TTC549 (cell line): ENCODE measurements around the gene APOB.

Experiments used
- FAIRE-seq: peaks from 2 replicates; lab custom pipeline; 2012; peaks lifted over from hg19 to GRCh38; lab: Jason Lieb, UNC

APOB gene

GRCh38 chr2:21047141-21048009, 3.5 kb upstream of the APOB start:
- no peak for FAIRE-seq

GRCh38 chr2:21046506-21046905, 2.6 kb upstream of the APOB start:
- no peak for FAIRE-seq

DNA sequence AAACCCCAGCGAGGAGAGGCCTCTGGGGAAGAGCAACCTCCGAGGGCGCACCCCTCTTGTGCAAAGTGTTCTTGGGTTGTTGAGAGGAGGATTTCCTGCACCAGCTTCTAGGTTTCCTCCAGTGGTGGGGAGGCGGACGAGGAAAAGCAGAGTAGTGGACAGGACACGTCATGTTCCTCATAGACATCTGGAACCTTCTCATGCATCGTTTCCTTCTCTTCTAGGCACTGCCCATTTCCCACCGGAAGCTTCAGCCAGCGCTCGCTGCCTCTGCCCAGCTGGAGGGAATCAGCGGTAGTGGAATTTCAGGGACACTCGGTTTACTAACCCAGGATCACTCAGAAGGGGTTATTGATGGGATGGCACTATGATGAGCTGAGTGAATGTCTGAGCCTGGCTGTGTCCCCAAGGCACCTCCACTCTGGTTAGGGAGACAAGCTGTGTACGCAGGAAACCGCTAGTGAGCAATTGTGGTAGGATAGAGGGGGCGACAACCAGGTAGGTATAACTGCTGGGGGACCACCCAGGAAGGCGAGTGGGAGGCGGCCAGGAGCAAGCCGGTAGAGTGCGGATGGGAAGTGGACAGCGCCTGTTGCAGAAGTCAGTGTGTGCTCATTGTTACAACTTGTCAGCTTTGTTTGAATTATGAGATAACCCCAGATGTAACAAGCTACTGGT, 960 bp upstream of the APOB start:
- FAIRE-seq, result no peak

DNA sequence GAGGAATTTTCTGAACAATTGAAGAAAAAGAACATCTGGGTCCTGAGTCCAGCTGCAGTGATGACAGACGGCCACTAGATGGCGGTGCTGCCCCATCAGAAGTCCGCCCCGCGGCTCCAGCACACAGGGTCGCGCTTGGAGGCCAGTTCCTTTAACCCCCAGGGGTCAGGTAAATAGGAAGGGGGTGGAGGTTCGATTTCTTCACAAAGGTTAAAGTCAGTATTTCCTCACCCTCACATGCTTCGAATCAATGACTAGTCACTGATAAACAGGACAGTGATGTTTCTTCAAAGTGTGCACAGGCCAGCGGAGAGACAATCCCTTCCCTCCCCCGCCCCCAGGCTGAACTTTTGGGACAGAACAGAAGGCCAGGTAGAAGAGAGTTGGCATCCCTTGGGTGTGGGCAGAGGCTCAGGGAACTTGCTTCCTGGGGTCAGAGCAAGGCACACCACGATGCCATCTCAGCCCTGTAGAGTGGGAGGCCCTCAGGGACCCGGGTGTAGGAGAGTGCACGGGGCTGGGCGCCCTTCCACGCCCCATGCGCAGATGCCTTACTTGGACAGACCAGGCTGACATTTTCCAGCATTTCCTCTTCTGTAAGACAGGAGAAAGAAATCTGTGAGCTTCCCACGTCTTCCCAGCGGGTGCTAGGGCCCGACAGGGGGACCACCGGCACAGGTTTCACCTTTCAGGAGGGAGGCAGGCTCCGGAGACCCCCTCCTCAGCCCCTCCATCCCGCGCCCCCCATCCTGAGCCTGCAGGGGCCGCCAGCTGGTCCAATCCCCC, 722 bp downstream of the APOB start:
- peak; percentile 17 for FAIRE-seq

- FAIRE-seq, result no peak
These were observed 1.2 kb downstream of the APOB start for GRCh38 chr2:21042708-21042957.

DNA sequence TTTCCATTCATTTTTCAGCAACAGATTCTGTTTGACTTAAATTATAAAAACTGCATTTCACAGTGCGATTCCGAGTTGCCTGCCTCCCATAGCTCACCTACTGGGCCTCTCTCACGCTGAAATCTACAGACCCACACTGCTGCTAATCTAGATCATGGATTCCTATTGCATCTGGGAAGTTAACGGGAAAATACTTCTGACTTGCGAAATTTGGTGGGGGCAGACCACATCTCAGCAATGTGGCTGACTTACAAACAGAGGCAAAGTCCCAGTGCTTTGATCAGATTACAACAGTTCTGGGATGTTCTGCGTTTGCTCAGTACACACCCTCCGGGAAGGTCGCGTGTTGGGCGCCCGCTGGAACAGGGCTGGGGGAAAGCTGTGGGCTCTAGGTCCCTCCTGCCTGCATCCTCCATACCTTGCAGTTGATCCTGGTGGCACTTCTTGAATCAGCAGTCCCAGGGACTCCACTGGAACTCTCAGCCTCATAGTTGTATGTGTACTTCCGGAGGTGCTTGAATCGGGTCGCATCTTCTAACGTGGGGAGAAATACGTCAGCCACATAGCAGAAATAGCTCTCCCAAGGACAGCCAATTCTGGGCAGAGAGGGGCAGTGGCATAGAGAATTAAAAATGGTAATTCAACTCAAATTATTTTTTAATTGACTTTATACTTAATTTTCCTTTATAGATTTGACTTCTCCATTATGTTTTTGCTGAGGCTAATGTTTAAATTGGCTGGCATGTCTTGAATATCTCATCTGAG, 1.7 kb downstream of the APOB start:
- no peak for FAIRE-seq

GRCh38 chr2:21041462-21041861, 2.4 kb downstream of the APOB start:
- no peak for FAIRE-seq

DNA sequence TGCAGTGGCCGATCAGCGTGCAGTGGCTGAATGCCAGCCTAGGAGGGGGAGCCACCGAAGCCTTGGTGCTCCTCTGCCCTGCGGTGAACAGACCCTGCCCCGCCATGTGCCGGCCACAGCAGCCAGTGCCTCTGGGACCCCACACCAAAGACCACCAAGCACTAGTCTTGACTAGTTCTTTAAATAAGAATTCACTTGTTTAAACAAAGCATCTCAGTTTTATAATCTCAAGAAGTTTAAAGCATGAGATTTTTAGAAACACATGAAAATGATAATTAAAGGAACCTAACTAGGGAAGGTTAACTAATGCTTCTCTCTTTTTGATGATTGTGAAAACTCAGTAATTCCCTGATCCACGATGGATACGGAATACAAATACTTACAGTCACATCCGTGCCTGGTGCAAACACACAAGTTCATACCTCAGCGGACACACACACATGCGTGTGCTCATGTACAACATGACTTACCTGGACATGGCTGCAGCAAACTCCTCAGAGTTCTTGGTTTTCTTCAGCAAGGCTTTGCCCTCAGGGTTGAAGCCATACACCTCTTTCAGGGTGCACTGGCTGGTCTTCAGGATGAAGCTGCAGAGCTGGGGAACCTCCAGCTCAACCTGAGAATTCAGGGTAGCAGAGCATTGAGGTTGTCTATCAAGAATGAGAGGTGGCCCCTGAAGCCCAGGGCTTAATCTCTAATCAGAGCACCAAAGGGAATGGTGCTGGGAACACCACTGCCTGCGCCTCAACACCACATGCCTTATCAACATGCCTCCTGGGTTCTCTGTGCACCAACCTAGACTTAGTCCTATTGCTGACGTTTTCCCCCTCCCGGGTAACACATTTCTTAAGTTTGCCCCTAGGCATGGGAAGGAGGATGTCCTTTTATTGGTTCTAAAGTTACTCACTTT, 3.1 kb downstream of the APOB start:
- no peak for FAIRE-seq

DNA sequence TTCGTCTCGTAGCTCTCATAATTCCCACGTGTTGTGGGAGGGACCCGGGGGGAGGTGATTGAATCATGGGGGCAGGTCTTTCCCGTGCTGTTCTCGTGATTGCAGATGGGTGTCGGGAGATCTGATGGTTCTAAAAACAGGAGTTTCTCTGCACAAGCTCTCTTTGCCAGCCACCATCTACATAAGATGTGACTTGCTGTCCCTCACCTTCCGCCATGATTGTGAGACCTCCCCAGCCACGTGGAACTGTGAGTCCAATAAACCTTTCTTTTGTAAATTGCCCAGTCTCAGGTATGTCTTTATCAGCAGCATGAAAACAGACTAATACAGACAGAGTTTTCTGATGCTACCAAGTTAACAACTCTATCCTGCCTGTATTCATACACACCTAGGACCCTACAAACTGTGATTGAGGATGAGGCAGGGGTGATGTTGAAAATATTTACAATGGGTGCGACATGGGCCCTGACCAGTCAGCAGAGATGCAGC, 3.9 kb downstream of the APOB start:
- FAIRE-seq, result no peak

- no peak for FAIRE-seq
These were observed 4.8 kb downstream of the APOB start for GRCh38 chr2:21039080-21039556.

DNA sequence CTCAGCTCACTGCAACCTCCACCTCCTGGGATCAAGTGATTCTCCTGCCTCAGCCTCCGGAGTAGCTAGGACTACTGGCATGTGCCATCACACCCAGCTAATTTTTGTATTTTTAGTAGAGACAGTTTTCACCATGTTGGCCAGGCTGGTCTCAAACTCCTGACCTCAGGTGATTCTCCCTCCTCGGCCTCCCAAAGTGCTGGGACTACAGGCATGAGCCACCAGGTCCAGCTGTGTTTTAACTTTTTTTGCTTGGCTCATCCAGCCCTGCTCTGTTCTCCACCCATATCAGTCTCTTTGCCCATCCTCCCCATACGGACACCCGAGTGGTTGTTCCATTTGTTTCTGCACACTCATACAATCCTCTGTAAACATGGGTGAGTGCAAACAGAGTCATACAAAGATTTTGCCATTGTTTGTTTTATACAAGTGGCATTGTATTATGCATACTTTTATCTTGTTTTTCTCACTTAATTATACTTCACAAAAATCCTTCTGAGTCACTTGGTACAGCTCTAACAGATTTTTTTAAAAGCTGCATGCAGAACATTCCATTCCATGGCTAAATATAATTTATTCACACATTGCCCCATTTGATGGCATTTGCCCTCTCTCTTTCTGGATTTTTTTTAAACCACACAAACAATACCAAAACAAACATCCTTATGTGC, 5.3 kb downstream of the APOB start:
- FAIRE-seq, result no peak

GRCh38 chr2:21037671-21038108, 6.2 kb downstream of the APOB start:
- no peak for FAIRE-seq

- FAIRE-seq, result no peak
These were observed 6.9 kb downstream of the APOB start for GRCh38 chr2:21036708-21037670.

DNA sequence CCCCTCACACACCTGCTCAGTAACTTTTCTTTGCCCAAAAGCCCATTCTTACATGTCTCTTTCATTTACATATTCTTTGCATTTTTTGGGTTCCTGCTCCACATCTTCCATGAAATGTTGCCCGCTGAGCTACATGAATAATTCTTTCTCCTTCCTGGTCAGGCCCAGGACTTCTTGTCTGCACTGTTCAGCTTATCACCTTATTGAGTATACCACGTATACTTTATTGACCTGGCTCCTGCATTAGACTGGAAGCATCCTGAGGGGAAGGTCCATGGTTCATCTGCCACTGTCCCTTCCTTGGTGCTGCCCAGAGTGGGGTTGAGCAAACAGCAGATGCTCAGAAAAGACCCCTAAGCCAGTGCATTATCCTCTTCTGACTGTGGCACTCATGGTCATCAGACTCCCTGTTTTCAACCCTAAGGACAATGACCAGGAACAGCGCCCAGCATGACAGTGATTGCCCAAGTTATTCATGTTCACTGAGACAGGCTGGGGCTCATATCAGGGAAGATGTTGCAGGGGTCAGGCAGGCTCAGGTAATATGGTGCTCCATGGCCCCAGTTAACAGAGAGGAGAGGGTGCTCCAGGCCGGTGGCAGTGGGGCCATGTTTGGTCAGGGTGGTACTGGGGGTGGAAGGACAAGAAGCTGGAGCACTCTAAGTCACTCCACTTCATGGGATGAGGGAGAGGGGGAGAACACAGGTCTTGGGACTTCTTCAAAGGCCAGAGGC, 7.7 kb downstream of the APOB start:
- no peak for FAIRE-seq

GRCh38 chr2:21035282-21035973, 8.4 kb downstream of the APOB start:
- FAIRE-seq, result no peak

DNA sequence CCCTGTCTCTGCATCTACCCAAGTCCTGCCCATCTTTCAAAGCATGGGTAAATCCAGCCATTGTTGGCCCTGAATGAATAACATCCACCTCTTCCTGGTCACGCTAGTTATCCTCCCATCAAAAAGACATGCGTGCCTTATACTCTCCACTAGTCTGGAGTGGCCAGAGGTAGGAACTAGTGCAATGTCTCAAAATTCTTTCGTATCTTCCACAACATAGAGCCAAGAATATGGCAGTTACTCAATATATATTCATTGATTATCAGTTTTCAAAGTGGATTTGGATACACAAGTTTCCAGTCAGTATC, 8.9 kb downstream of the APOB start:
- FAIRE-seq, result no peak

GRCh38 chr2:21034156-21034971, 9.5 kb downstream of the APOB start:
- FAIRE-seq, result no peak
